NCI-H2196 treated with DMSO at 0.1 percent for 48 hours (cell line): Measurements from ENCODE around the gene GRM6.

ENCODE experiments used
- DNase-seq: peaks from one replicate; lab custom pipeline; 2025; ENCODE audit not compliant: unreplicated experiment; lab: John Stamatoyannopoulos, UW

The GRM6 gene

GRCh38 chr5:178984145-178985072 is 10.7 kb downstream of the GRM6 start:
- DNase-seq = no peak

- no peak for DNase-seq
Observed at GRCh38 chr5:178983728-178984127, 11.4 kb downstream of the GRM6 start.

GRCh38 chr5:178982941-178983340 is 12.2 kb downstream of the GRM6 start:
- DNase-seq = no peak

GRCh38 chr5:178981381-178981780 is 13.7 kb downstream of the GRM6 start:
- DNase-seq = no peak

- DNase-seq = no peak
Observed at GRCh38 chr5:178965465-178966055, 29.6 kb downstream of the GRM6 start.

GRCh38 chr5:178941361-178941760 is 53.8 kb downstream of the GRM6 start:
- no peak for DNase-seq

- DNase-seq = no peak
Observed at GRCh38 chr5:178940569-178941360, 54.4 kb downstream of the GRM6 start, which contains the start of gene ZNF454. Gene ZNF454 (plus strand): TSS chr5:178941198. CDS start chr5:178942792, 1,594 bp downstream.

GRCh38 chr5:178931846-178932760 is 63.0 kb downstream of the GRM6 start:
- DNase-seq = no peak
